ENCODE data around the gene C1orf21. TPM values are rescaled to one million over a fixed set of nuclear protein-coding genes. Genes with fewer than 3 reads are reported as not detected.

C1orf21 gene
- total and polyA plus RNA-seq, 2 of the 4 experiments (the other 2 are of a cell fraction), result 6.4 to 9.9 TPM

- Histone ChIP-seq H3K4me3 (ENCODE audit: insufficient read depth, low read depth, low read length) (no peak overlapping the region), H3K4ac (ENCODE audit: low read depth, low read length) (no peak overlapping the region), H3K9me3 (ENCODE audit: control insufficient read depth, insufficient read depth, low read length) (no peaks in the 10 kb centered on the region), H4K8ac (ENCODE audit: low read depth in 2 of 2, low read length in 2 of 2) (no peak overlapping the region; a peak in 1 of 4 replicates), H3K14ac (replicated peaks; ENCODE audit: low read depth, low read length) (no peak overlapping the region; the same call in 1 of the 2 replicates), H2BK5ac (ENCODE audit: low read depth, low read length, poor library complexity, severe bottlenecking) (no peak overlapping the region), H3K4me2 (ENCODE audit: low read depth, low read length) (no peak overlapping the region), H3K23ac (ENCODE audit: low read depth, low read length) (no peak overlapping the region), H3K9me1 (ENCODE audit: insufficient read depth, low read length) (no peaks in the 10 kb centered on the region), H3K18ac (ENCODE audit: low read depth, low read length) (no peak overlapping the region), H4K5ac (ENCODE audit: low read depth, low read length) (no peak overlapping the region; the same call in 1 of the 2 replicates), H3K36me3 (ENCODE audit: control insufficient read depth, insufficient read depth, low read length) (no peaks in the 10 kb centered on the region), H3K27ac (ENCODE audit: insufficient read depth, low read length) (no peak overlapping the region), H2AFZ (replicated peaks; ENCODE audit: low read length, poor library complexity) (no peak overlapping the region), H2BK15ac (ENCODE audit: low read depth, low read length) (no peak overlapping the region), H2AK5ac (ENCODE audit: low read depth, low read length) (no peak overlapping the region), H3K9ac (ENCODE audit: low read depth, low read length) (no peak overlapping the region), H4K20me1 (ENCODE audit: insufficient read depth, low read length) (no peaks in the 10 kb centered on the region), H2BK120ac (ENCODE audit: low read depth, low read length) (no peak overlapping the region), H4K91ac (ENCODE audit: insufficient read depth, low read depth, low read length) (no peak overlapping the region), H3K56ac (ENCODE audit: extremely low read depth, insufficient read depth, low read length) (no peak overlapping the region), H2AK9ac (replicated peaks; ENCODE audit: low read depth, low read length, poor library complexity) (no peak overlapping the region), H3K27me3 (ENCODE audit: control insufficient read depth, insufficient read depth, low read length) (no peaks in the 10 kb centered on the region), H3K4me1 (ENCODE audit: control insufficient read depth, insufficient read depth, low read length) (peaks cover 3% of the 10 kb centered on the region), H3K79me1 (ENCODE audit: low read depth in 1 of 2, low read length in 2 of 2) (0 out of 4 replicates have a peak, but pooled peaks cover 0 to 3% of the 10 kb centered on the region in 2 experiments), H2BK20ac (ENCODE audit: low read depth, low read length) (no peak overlapping the region)
- WGBS, 2 experiments (ENCODE audit: extremely low coverage in 2 of 2, insufficient read length in 1 of 2), result 100% methylated on average over 1 of the region's 1 CpG; no CpG with 5 or more reads in 1 of the 2 experiments
- BruUV-seq (replicated peaks), result no TSS peak
- intact Hi-C loops (cut with micrococcal nuclease) (no loop called here), in situ Hi-C loops (cut with MboI; ENCODE audit: low sequenced_read_pairs) (no loop called here), dilution Hi-C loops (cut with HindIII; ENCODE audit: low sequenced_read_pairs, unreplicated experiment) (no loop called here)
- TF ChIP-seq CHD1 (IDR thresholded peaks at IDR 0.05; ENCODE audit: low read depth, low read length) (no peak), FOS (IDR thresholded peaks at IDR 0.05; ENCODE audit: low read depth, low read length) (no peak), RFX5 (IDR thresholded peaks at IDR 0.05; ENCODE audit: low read depth, low read length) (no peak), RCOR1 (IDR thresholded peaks at IDR 0.05; ENCODE audit: insufficient replicate concordance, low read length) (no peak), USF2 (IDR thresholded peaks at IDR 0.05; ENCODE audit: low read depth, low read length) (no peak), POLR2A (IDR thresholded peaks at IDR 0.05; ENCODE audit: low read depth, low read length) (no peak), SMC3 (IDR thresholded peaks at IDR 0.05; ENCODE audit: low read depth, low read length) (no peak), CEBPB (IDR thresholded peaks at IDR 0.05; ENCODE audit: low read depth, low read length) (no peak), RAD21 (IDR thresholded peaks at IDR 0.05; ENCODE audit: low read length) (no peak), MXI1 (IDR thresholded peaks at IDR 0.05; ENCODE audit: borderline replicate concordance, low read depth, low read length) (no peak)
- TF ChIP-seq, protein P1, sequence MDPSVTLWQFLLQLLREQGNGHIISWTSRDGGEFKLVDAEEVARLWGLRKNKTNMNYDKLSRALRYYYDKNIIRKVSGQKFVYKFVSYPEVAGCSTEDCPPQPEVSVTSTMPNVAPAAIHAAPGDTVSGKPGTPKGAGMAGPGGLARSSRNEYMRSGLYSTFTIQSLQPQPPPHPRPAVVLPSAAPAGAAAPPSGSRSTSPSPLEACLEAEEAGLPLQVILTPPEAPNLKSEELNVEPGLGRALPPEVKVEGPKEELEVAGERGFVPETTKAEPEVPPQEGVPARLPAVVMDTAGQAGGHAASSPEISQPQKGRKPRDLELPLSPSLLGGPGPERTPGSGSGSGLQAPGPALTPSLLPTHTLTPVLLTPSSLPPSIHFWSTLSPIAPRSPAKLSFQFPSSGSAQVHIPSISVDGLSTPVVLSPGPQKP (IDR thresholded peaks at IDR 0.05; ENCODE audit: borderline replicate concordance, low read depth, low read length), result no peak
- CTCF ChIA-PET, result interaction anchor here (1.0 kb wide), 1 partner anchor 25 kb away, joined by 3 read pairs; no protein-coding TSS in a partner anchor
- ATAC-seq (ENCODE audit: low read depth), result 0 out of 2 replicates have a peak, but pooled peaks have one; percentile 48
- DNase-seq, result peak; percentile 27
- POLR2A ChIA-PET (ENCODE audit: unreplicated experiment), result no interaction called here
Observed at GRCh38 chr1:184507604-184508280, 120.9 kb downstream of the C1orf21 start.
